Mucosa of stomach (tissue), 1 donor: ENCODE data around the gene LYRM4.

Source experiments
- H3K27me3 ChIP-seq: one replicate; pipeline ENCODE4 v1.7.0; 2013; ENCODE audit warnings: mild to moderate bottlenecking, low read length; ENCODE audit not compliant: control insufficient read depth, insufficient read depth
- H3K36me3 ChIP-seq: one replicate; pipeline ENCODE4 v1.7.0; 2013; ENCODE audit warnings: low read length; ENCODE audit not compliant: control insufficient read depth, insufficient read depth
- H3K4me1 ChIP-seq: one replicate; pipeline ENCODE4 v1.7.0; 2013; ENCODE audit warnings: mild to moderate bottlenecking, low read length; ENCODE audit not compliant: control insufficient read depth, insufficient read depth
- H3K4me3 ChIP-seq: one replicate; pipeline ENCODE4 v1.7.0; 2013; ENCODE audit warnings: low read length
- H3K9ac ChIP-seq: one replicate; pipeline ENCODE4 v1.7.0; 2013; ENCODE audit warnings: mild to moderate bottlenecking, low read length, moderate library complexity
- H3K9me3 ChIP-seq: one replicate; pipeline ENCODE4 v1.7.0; 2013; ENCODE audit warnings: mild to moderate bottlenecking, low read length, moderate library complexity; ENCODE audit not compliant: control insufficient read depth
- donor health status: Pancreatic carcinoma.

The LYRM4 gene

GRCh38 chr6:5175635-5176034 lies 85.1 kb downstream of the LYRM4 start:
- Histone ChIP-seq H3K9ac (no peak overlapping the region), H3K4me1 (no peaks in the 10 kb centered on the region), H3K9me3 (no peaks in the 10 kb centered on the region), H3K36me3 (no peaks in the 10 kb centered on the region), H3K4me3 (no peak overlapping the region), H3K27me3 (no peaks in the 10 kb centered on the region)

DNA sequence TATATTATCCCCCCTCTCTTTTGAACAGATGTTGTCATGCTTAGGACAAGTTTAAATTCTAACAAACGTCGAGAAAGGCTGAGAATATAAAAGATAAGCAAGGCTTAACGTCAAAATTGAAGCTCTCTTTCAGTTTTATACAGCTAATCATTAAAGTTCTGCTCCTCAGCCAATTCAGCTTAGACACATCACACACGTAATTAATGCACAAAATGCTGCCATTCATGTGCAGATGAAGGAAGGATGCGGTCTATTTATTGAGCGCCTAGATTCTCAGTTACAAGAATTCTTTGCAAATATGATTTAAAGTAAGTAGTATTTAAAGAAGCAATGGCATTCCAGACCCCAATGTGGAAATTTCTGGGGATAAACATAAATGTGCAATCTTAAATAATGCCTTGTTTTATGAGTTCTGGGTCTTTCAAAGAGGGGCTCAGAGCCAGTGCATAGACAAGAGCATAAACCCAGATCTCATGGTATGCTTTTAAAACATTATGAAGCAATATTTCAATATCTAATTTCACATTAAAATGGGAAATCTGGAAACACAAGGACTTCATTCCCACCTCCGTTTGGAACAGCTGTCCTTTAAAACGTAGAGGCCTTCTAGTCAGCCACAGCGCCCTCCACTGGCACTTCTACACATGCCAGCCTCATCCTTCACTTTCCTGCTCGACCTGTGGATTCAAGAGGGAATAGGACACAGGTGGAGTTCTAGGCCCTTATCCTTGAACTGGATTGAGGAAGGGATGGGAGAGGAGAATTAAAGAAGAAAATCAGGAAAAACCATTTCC lies 85.8 kb downstream of the LYRM4 start:
- H3K4me3 ChIP-seq = no peak overlapping the region
- H3K36me3 ChIP-seq = no peaks in the 10 kb centered on the region
- no peak overlapping the region for H3K9ac ChIP-seq
- H3K9me3 ChIP-seq = no peaks in the 10 kb centered on the region
- H3K27me3 ChIP-seq = no peaks in the 10 kb centered on the region
- H3K4me1 ChIP-seq = no peaks in the 10 kb centered on the region

- Histone ChIP-seq H3K27me3 (no peaks in the 10 kb centered on the region), H3K9ac (no peak overlapping the region), H3K4me1 (no peaks in the 10 kb centered on the region), H3K9me3 (no peaks in the 10 kb centered on the region), H3K36me3 (no peaks in the 10 kb centered on the region), H3K4me3 (no peak overlapping the region)
Observed at GRCh38 chr6:5174244-5174643, 86.5 kb downstream of the LYRM4 start.

GRCh38 chr6:5173810-5174209 lies 86.9 kb downstream of the LYRM4 start:
- Histone ChIP-seq H3K4me3 (no peak overlapping the region), H3K36me3 (no peaks in the 10 kb centered on the region), H3K4me1 (no peaks in the 10 kb centered on the region), H3K9me3 (no peaks in the 10 kb centered on the region), H3K27me3 (no peaks in the 10 kb centered on the region), H3K9ac (no peak overlapping the region)

DNA sequence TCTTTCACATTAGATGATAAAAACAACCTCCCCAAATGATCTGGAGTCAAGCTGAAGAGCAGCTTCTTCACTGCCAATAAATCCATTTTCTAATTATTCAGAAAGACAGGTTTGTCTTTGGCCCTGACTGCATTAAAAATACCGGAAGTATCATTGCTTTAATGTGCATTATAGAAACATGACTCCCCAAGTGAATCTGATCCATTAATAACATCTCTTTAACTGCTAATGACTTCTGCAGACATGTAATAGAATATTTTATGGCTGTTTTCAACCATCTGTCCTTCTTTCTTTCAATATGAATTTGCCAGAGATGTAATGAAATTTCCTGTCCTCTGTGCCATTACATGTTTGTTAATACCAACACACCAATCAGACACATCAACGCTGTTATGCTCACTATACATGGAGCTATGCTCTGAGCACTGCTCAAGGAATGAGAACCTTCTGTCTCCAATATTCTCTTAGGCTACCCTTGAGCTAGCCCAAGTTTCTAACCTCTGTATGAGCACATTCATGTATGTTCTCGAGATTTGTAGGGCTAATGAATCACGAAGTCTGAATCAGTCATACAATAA lies 87.8 kb downstream of the LYRM4 start:
- Histone ChIP-seq H3K4me3 (no peak overlapping the region), H3K36me3 (no peaks in the 10 kb centered on the region), H3K27me3 (no peaks in the 10 kb centered on the region), H3K4me1 (no peaks in the 10 kb centered on the region), H3K9me3 (no peaks in the 10 kb centered on the region), H3K9ac (no peak overlapping the region)

DNA sequence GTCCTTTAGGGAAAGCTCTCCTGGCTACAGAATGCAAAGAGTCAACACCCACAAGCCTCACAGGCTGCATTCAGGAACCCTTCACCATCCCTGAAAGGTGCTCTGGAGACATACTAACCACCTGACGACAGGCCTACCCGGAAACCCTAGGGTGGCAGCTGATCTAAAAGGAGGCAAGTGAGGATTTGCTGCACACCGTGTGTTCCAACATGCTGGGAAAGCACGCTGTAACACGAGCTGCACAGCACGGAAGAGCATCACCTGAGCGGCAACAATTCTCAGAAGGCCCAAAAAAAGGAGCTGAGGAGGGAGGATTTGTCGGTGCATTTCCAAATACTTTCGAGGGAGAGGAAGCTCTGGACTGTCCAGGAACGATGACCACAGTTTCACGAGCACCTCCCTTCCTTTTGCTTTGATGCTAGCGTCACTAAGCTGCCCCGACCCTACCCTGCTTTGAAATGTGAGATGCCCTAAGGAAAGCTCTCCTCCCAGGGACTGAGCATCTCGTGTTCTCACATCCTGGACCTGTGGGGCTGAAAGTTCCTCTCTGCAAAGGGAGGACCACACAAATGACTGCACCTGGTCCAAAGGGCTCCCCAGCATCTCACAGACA lies 88.6 kb downstream of the LYRM4 start:
- Histone ChIP-seq H3K9ac (no peak overlapping the region), H3K9me3 (no peaks in the 10 kb centered on the region), H3K36me3 (no peaks in the 10 kb centered on the region), H3K4me3 (no peak overlapping the region), H3K27me3 (no peaks in the 10 kb centered on the region), H3K4me1 (no peaks in the 10 kb centered on the region)

DNA sequence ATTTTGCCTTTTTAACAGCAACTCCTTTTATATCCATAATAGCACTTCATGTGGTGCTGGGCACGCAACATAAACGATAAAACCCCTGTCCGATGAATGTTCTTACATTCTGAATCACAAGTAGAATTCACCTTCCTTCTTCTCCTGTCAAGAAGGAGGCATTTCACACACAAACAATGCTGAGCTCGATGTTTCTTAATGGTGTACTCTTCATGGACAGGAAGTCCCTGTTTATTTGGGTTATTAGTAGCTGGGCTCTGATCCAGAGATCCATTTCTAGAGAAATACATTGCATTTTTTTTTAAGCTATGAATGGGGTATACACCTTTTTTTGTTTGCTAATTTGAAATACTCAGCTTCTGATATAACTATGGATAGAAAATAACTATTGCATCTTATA lies 93.2 kb downstream of the LYRM4 start:
- H3K4me3 ChIP-seq = no peak overlapping the region
- H3K9me3 ChIP-seq = no peaks in the 10 kb centered on the region
- no peaks in the 10 kb centered on the region for H3K36me3 ChIP-seq
- H3K27me3 ChIP-seq = no peaks in the 10 kb centered on the region
- H3K9ac ChIP-seq = no peak overlapping the region
- no peaks in the 10 kb centered on the region for H3K4me1 ChIP-seq

DNA sequence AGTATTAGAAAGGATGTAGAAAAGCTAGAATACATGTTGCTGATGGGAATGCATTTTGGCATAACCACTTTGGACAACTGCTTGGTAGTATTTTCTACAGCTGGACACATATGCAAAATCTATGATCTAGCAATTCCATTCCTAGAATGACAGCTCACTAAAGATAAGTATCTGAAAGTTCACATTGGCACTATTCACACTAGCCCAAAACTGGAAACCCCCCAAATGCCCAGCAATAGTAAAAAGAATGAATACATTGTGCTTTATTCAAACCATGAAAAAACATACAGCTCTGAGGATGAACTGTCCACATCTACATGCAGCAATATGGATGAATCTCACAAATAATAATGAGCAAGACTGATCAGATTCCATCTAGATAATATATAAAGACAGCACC lies 96.7 kb downstream of the LYRM4 start:
- no peaks in the 10 kb centered on the region for H3K9me3 ChIP-seq
- no peaks in the 10 kb centered on the region for H3K4me1 ChIP-seq
- H3K36me3 ChIP-seq = no peaks in the 10 kb centered on the region
- no peak overlapping the region for H3K9ac ChIP-seq
- H3K27me3 ChIP-seq = no peaks in the 10 kb centered on the region
- H3K4me3 ChIP-seq = no peak overlapping the region

DNA sequence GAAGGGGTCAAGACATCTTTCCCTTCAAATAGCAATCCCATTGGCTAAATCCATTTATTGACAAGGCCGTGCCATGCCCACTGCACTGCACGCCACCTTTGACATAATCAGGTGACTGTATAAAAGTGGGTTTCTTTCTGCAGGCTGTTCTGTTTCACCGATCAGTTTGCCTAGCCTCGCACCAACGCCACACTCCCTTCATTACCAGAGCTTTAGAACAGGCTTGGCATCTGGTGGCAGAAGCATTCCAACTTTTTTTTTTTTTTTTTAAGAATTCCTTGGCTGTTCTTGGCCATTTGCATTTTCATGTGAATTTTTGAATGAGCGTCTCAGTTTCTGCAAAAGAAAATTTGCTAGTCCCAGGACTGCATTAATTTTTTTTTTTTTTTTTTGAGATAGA lies 97.5 kb downstream of the LYRM4 start:
- Histone ChIP-seq H3K36me3 (no peaks in the 10 kb centered on the region), H3K9ac (no peak overlapping the region), H3K27me3 (no peaks in the 10 kb centered on the region), H3K9me3 (no peaks in the 10 kb centered on the region), H3K4me3 (no peak overlapping the region), H3K4me1 (no peaks in the 10 kb centered on the region)

- Histone ChIP-seq H3K9ac (no peak overlapping the region), H3K4me3 (no peak overlapping the region), H3K36me3 (no peaks in the 10 kb centered on the region), H3K27me3 (no peaks in the 10 kb centered on the region), H3K4me1 (no peaks in the 10 kb centered on the region), H3K9me3 (no peaks in the 10 kb centered on the region)
Observed at GRCh38 chr6:5162355-5162754, 98.4 kb downstream of the LYRM4 start.

GRCh38 chr6:5160206-5160605 lies 100.5 kb downstream of the LYRM4 start:
- no peaks in the 10 kb centered on the region for H3K4me1 ChIP-seq
- no peak overlapping the region for H3K4me3 ChIP-seq
- no peaks in the 10 kb centered on the region for H3K27me3 ChIP-seq
- H3K9ac ChIP-seq = no peak overlapping the region
- H3K9me3 ChIP-seq = no peaks in the 10 kb centered on the region
- H3K36me3 ChIP-seq = no peaks in the 10 kb centered on the region

- no peaks in the 10 kb centered on the region for H3K27me3 ChIP-seq
- no peaks in the 10 kb centered on the region for H3K4me1 ChIP-seq
- H3K9me3 ChIP-seq = no peaks in the 10 kb centered on the region
- H3K9ac ChIP-seq = no peak overlapping the region
- H3K36me3 ChIP-seq = no peaks in the 10 kb centered on the region
- no peak overlapping the region for H3K4me3 ChIP-seq
Observed at GRCh38 chr6:5159162-5159561, 101.6 kb downstream of the LYRM4 start.
